ENCODE measurements around the gene CDH1.

Gene CDH1

DNA sequence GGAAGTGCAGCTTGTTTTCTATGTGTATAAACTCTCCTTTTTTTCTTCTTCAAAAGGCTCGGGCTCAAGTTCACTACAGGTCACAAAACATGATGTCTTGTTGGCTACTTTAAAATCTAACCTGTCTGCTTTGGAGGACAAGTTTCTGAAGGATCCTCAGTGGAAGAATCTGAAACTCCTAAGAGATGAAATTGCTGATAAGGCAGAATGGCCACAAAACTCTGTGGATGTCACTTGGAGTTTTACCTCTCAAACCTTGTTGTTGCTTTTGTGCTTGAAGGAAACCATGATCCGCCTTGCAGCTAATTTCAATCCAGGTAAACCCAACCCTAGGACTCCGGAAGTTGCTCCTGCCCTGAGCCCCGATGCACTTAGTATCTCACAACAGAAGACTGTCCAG lies 122.7 kb downstream of the CDH1 start:
- DNase-seq, result no peak

DNA sequence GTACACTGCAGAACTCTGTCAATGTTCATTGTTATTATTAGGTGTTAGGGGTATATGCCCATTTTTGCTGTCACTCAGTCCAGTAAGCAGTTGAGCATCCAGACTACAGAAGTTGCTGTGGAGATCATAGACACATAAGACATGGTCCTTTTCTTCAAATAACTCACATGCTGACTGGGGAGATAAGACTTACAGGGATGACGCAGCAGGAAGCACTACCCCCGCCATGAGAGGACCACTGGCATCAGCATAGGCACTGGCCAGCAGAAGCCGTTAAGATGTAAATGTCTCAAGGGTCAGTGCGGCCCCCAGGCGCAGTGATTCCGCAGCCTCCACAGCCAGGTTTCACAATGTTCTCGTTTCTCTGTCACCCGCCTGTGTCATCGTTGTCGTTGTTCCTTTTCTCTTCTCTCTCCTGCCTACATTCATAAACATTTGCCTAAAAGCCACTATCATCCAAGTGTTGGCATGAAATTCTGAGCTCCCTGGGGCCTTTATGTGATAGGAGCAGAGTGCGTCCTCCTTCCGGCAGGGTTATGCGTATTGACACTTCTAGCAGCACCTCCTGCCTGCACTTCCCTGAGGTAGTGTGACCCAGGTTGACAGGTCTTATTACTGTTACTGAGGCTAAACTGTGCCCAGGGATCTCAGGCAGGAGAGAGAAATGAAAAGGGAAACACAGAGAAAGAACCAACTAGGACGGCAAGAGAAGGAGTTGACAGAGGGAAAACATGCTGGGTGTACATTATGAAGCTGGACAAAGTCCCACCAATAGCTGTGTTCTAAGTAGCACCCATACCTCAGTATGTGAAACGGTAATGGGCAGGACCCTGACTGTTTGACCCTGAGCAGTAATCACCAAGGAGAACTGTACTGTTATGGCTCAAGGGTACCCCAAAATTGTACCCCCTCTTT lies 124.1 kb downstream of the CDH1 start:
- no peak for DNase-seq

DNA sequence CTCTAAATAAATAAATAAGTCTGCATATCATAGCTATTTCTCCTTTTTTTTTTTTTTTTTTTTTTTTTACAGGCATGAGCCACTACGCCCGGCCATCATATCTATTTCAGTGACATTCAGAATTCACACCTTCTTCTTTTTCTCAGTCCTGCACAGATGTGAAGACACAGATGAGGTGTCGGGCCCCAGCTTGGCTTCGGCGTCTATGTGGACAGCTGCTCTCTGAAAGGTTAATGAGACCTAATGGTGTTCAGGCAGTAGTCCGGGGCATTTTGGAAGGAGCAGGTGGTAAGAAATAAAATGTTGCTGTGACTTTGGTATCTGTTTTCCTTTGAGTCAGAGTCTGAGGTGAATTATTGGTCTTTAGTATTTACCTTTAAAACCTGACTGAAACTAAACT lies 129.8 kb downstream of the CDH1 start:
- DNase-seq, result no peak

DNA sequence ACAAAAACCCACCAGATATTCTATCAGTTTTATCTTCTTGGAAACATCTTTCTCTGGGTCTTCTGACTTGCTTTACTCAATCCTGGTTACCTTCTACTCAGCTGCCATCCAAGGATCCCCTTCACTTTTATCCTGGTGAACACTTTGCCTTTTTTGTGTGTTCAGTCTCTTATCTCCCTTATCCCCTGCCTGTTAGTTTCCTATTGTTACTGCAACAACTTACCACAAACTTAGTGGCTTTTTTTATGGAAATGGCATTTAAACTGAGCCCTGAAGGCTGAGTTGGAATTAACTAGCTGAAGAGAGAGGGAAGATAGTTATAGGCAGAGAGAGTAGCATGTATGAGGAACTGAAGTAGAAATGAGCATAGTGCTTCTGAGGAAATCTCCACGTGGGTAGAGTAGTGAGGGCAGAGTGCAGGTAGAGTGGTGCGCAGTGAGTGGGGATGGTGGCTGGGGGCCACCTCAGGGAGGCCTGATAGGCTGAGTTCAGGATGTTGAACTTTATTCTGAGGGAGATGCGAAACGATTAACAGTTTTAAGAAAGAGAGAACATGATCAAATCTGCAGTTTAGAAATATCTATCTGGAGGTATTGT lies 132.5 kb downstream of the CDH1 start:
- DNase-seq, result no peak

DNA sequence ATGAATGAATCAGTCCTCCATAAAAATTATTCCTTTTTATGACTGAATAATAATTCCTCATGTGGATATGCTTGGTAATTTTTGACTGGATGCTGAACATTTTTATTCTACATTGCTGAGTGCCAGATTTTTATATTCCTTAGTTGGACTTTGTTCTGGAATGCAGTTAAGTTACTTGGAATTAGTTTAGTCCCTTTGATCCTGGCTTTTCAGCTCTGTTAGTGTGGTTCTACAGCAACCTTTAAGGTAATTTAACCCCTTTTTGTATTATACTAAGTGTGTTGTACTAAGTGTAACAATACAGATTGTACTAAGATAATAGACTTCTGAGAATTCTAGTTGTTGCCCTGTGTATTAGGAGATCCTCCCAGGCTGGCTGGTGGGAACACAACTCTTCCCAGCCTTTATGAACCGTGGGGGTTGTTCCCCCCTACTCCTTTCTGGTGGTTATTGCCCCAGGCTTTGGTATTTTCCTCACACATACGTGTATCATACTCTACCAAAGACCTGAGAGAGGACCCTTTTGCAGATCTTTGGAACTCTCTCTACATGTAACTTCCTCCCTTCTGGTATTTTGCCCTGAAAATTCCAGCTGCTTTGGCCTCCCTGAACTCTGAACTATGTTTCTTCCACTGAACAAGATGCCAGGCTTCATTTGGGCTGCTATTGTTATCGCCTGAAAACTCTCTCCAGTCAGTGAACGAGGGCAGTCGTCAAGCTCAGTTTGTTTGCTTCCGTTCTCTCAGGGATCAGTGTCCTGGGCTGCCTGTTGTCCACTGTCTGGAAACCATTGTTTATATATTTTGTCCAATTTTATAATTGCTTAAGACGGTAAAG lies 136.8 kb downstream of the CDH1 start:
- no peak for DNase-seq

DNA sequence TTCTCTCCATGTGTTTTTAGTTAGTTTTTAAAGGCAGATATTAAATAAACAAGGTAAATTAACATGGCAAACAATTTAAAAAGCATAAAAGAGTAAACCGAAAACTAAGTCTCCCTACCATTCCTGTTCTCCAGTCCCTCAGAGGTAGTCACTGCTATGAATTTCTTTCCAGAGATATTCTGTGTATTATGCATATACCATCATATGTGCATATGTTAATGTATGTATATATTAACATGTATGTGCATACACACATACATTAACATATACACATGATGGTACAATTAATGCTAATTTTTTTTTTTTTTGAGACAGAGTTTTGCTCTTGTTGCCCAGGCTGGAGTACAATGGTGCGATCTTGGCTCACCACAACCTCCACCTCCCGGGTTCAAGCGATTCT lies 138.8 kb downstream of the CDH1 start:
- no peak for DNase-seq

DNA sequence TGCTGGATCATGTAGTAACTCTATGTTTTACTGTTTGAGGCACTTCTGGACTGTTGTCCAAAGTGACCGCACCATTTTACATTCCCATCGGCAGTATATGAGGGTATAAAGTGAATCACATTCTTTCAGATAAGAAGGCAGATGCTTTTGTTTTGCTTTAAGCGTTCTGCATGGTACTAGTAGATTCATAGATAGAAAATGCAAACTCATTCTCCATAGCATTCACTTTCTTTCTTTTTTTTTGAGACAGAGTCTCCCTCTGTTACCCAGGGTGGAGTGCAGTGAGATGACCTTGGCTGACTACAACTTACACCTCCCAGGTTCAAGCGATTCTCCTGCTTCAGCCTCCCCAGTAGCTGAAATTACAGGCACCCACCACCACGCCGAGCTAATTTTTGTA lies 146.6 kb downstream of the CDH1 start:
- no peak for DNase-seq

DNA sequence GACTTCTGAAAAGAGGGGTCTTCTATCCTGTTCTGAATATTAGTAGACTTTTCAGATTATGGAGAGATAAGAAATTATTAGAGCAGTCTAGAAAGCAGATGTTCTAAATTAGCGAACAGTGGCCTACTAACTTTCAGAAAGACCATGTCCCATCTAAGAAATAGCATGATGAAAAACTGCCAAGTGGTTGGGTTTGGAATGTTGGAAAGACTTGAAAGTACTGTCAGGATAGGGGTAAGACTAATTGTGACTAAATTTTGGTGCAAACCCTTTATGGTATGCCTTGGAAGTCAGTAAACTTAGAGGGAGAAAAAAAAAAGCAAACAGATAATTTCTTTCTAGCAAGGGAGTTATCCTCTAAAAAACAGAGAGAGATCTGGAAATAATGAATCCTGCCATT lies 147.3 kb downstream of the CDH1 start:
- DNase-seq, result no peak
